Keratinocyte (primary cell): ENCODE measurements around the gene MIA.

Experiments used
- CTCF ChIP-seq, 3 experiments: IDR thresholded peaks in 1 of 3; conservative IDR thresholded peaks in 1 of 3; optimal IDR thresholded peaks in 1 of 3; 2 replicates in 2 of 3; 3 replicates in 1 of 3; pipeline versions ENCODE3 to v1.5.1; 2011; ENCODE audit warnings: low read length in 3 of 3, mild to moderate bottlenecking in 3 of 3, moderate library complexity in 2 of 3, control low read depth in 1 of 3, inconsistent platforms in 1 of 3; ENCODE audit not compliant: insufficient read depth in 2 of 3; ENCODE audit errors: extremely low read depth in 1 of 3
- EZH2 ChIP-seq: IDR thresholded peaks from one replicate; pipeline ENCODE4 v1.6.1; 2012; ENCODE audit warnings: inconsistent platforms, mild to moderate bottlenecking, low read length, moderate library complexity

DNA sequence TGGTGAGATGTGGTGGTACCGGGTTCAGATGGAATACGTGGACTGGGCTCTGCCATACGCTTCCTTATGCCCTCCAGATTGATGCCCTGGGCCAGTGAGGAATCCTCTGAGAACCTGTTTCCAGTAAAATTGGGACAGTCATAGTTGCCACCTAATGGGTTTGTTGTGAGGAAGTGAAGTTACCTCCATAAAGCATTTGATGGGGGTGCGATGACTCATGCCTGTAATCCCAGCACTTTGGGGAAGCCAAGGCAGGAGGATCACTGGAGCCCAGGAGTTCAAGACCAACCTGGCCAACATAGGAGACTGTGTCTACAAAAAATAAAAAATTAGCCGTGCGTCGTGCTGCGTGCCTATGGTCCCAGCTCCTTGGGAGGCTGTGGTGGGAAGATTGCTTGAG, 19.5 kb upstream of the MIA start:
- no peak for TF ChIP-seq CTCF (optimal IDR thresholded peaks at IDR 0.05 in 1 of 3, IDR thresholded peaks at IDR 0.05 in 1 of 3, conservative IDR thresholded peaks at IDR 0.05 in 1 of 3; ENCODE audit: extremely low read depth in 1 of 3, insufficient read depth in 2 of 3, low read length in 3 of 3)
- TF ChIP-seq EZH2 = no peak
